Stimulated activated CD8-positive, alpha-beta memory T cell treated with anti-CD3 and anti-CD28 coated beads, Interleukin-4, amount 100 ng/mL, for 1 hour (primary cell): ENCODE measurements around the gene SHH.
"Not testable (repeated sequence)": the region's sequence is repeated elsewhere in the genome, so short reads cannot be mapped to it uniquely, and the experiment has no call there.

Experiments
- DNase-seq, 2 donors: peaks; one replicate each; pipeline ENCODE4 v3.0.0-alpha.2; 2020; ENCODE audit warnings: low read depth in 2 of 2, low spot score in 1 of 2

The SHH gene

DNA sequence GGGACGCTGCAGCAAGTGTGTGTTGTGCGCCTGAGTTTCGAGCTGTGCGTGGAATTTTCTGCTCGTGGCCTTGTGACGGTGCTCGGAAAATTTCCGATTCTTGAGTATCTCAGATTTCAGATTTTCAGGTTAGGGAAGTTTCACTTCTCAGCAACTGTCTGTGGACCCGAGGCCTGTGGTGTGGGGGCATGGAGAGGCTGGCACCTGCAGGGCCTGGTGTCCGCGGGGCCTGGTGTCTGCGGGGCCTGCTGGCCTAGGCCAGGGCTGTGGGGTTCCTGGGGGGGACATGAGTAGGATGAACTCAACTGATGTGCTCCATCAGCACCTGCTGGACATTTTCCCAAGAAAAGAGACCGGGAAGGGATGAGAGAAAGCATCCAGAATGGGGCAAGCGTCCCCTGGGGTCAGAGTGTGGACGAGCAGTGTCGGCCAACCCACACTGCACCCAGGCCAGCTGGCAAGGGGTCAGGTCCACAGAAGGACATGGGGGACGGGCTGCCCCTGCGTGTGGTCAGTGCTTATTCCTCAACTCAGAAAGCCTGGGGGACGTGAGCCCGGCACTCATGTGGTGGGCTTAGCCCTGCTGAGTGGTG lies 31.3 kb upstream of the SHH start:
- no peak for DNase-seq

DNA sequence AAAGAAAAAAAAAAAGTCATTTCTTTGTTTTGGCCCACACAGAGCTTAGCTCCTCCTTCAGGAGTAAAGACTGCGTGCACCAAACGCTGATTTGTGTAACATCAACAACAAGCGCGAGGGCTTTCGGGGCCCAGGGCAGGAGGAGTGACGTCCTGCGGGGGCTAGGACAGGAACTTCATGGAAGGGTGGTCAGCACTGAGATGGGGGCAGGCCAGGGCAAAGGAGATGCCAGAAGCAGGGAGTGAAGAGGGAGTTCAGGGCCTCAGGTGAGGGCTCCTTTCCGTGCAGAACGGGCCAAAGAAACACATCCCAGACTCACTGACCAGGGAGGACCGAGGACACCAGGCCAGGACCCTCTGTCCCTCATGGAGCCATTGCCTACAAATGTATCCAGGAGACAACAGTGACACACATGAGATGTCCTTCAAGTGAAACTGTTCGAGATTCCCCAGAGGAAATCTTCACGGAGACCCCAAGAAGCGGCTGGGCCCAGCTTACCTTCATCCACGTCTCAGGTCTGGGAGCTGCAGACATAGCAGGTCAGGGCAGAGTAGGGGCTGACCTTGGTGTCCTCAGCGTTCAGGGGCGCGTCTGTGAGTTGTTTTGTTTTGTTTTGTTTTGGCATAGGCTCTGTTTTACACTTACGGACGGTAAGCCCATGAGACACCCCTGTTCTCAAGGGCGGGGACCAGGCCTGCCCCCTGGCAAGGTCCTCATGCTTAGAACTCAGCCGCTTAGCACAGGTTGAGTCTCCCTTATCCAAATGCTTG lies 30.4 kb upstream of the SHH start:
- DNase-seq, result no peak

DNA sequence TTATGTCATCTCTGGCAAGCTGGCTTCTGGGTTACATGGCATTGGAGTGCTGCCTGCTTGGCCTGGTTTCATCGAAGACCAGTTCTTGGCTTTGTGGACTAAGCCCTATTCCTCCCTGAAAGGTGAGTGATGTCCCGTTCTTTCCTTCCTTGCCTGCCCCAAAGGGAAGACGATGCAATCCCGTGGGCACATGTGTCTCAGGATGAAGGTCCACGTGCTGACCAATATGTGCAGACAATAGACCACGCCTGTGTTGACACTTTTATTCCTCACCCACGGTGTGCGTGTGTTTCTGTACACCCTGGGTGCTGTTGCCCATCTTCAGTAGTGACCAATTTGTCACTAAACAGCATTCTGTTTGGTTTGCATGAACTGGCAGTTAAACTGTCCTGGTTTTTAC lies 28.6 kb upstream of the SHH start:
- DNase-seq, result no peak

DNA sequence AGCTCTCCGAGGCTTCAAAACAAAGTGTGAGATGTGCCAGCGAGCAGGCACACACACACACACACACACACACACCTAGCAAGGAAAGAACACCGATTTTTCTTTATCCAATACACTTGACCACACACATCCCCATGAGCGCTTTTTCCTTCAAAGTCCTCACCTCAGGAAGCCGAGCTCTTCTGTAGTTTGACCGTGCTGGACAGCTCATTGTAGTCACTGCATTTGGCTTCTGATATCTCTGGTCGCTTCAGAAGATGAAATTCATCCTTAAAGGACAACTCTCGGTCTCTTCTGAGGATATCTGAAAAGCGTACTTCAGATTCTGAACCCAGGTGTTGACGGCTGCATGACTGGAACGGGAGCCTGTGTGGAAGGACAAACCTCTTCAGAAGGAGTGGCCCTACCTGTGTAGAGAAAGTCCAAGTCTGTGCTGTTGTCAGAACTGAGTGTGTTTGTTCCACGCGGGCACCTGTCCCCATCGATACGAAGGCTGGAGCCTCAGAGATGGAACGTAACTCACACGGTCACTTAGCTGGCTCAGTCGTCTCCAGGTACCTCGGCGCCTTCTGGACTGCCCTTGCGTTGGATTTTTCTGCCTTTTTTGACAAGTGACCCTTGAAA lies 28.1 kb upstream of the SHH start:
- no peak for DNase-seq

DNA sequence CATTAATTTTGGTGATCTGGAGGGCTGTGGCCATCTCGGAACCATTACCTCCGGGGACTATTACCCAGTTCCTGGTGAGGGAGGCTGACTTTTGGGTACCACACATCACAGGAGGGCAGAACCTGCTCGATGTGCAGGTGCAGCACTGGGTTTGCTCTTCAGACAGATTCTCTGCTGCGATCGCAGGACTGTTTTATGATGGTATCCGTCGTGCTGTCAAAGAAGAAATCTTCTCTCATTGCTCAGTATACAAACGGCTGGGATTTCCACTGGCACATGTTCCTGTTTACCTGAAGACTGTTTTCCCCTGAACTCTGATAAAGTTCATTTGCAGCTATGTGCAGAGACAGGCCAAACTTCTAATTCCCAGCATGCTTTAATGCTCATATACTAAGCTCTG lies 27.2 kb upstream of the SHH start:
- DNase-seq, result no peak

DNA sequence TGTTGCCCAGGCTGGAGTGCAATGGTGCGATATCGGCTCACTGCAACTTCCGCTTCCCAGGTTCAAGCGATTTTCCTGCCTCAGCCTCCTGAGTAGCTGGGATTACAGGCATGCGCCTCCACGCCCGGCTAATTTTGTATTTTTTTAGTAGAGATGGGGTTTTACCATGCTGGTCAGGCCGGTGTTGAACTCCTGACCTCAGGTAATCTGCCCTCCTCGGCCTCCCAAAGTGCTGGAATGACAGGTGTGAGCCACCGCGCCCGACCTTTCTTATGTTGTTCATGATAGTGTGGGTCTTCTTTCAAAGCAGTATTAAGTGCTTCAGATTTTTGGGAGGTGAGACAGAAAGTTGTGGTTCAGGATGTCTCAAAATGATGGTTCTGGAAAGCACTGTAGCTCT lies 26.0 kb upstream of the SHH start:
- not testable (repeated sequence) for DNase-seq

DNA sequence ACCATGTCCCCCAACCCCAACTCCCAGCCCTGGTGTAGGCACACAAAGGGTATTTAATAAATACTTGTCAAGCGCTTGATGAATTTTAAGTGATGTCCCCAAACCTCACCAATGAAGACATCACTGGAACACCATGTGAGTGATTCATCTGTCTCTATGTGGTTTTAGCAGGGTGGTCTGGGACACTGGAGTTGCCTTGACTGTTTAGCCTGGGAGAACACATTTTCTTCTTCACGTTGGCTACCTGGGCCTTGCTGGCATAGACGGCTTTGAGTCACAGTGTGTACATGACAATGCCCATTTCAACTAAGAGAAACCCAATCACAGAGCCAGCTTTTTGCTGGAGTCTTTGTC lies 24.8 kb upstream of the SHH start:
- no peak for DNase-seq

DNA sequence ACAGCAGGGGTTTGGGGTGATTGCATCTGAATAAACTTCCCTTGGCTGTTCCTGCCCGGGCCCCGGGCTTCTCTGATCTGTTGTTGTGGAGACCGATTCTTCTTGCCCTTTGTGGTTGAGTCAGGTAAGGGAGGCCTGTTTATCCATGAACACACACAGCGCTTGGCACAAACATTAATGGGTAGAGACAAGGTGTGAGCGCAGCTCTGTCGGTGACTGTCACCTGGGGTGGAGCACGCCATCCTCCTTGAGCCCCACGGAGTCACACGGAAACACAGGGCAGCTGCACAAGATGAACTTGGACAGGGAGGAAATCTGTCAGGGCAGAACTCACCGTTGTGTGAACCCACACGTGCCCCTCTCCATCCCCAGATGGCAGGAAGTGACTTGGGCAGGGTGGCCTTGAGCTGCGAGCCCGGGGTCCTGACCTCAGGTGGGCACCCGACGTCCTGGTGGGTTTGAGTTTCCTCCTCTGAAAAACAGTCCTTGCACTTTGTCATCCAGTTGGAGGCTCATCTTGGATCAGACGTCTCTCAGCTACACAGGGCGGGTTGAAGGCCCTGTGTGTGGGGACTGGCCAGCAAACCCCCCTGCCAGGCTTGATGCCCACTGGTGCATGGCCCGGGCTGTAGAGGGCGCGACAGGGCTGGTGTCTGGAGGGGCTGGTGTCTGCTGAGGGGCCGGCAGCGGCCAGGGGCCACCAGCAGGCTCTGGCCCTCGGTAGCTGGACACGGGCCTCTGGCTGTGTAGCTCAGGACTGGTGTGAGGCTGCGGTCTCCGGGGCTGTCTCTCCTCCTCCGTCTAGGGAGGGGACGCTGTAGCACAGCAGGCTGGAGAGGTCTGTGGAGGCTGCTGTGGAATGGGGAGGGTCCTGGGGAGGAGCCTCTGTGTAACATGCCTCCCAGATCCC lies 24.2 kb upstream of the SHH start:
- DNase-seq, result no peak

DNA sequence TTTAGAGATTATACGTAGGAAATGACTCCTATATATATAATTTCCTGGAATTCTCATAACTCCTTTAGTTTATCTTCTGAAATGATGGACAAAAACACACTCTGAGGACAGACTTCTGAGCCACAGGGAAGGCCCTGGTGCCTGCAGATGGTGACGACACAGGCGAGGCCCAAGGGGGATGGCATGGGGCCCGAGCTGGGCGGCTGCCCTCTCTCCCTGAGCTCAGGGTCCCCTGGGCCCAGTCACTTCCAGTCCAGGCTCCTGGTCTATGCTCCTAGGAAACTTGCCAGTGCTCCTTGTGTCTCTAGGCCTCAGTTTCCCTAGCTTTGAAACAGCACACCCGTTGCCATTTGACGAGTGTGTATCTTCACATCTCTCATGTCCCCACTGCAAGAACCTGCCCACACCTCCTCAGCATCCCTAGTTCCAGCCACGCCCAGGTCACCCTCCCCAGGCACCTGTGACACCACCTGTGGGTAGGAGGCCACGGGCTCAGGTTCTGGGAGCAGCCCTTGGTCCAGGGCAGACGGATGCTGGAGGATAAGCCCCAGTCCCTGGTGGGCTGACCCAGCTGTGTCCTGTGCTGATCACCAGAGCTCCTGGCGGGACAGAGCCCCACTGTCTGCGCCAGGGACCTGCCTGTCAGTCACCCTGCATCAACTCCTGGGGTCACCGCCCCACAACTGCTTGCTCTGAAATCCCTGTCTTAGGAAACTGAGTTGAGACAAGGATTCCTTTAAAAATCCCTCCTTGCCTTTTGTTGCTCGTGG lies 23.4 kb upstream of the SHH start:
- no peak for DNase-seq

DNA sequence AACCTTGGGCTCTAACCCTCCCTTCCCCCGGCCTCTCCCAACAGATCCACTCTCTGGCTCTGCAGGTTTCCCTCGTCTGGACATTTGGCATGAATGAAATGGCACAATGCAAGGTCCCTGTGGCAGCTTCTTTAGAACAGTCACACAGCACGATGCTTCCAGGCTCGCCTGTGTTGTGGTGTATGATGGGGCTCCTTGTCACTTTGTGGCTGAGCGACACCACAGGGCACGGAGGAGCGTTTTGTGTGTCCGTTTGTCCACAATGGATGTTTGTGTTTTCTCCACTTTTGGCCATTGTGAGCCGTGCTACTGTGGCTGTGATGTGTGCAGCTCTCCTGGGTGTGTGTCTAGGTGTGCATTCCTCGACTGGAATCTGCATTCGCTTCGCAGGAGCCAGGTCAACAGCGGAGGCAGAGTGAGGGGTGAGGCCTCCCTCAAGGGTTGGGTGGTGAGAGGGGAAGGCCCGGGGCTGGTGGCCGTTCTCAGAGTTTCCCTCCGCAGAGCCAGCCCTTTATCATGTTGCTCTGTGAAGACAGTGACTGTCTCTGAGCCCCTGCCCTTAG lies 22.3 kb upstream of the SHH start:
- no peak for DNase-seq

DNA sequence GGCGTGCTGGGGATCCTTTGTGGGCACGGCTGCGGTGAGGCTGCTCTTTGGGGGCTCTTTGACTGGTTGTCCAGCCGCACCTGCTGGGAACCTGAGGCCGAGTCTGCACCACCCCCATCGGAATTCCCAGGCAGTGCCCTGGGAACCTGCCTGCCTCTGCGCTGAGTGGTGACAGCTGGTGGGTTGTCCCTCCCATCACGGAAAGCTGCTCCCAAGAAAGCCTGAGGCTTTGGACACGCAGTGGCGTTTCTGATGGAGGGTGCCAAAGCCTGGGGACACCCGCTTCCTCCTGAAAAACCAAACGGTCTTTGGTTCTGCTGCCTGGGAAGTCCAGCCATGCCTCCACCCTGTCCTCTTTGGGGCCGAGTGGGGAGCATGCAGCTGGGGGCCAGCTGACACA lies 21.4 kb upstream of the SHH start:
- no peak for DNase-seq

DNA sequence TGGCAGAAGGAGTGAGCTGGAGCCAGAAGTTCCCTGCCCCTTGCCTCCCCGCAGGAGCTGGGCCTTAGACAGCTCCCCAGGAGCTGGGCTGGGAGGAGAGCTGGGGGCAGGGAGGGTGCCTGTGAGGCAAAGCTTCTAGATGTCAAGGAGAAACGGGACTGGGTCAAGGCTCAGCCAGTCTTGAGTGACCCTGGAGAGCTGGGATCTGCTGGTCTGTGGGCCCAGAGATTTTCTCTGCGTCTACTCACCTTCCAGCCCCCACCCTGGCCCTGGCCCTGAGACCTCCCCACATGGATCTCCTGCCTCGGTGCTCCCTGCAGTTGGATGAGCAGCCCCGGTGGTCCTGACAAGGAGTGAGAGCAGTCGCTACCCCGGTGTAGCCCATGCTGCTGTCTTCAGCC lies 20.3 kb upstream of the SHH start:
- no peak for DNase-seq

DNA sequence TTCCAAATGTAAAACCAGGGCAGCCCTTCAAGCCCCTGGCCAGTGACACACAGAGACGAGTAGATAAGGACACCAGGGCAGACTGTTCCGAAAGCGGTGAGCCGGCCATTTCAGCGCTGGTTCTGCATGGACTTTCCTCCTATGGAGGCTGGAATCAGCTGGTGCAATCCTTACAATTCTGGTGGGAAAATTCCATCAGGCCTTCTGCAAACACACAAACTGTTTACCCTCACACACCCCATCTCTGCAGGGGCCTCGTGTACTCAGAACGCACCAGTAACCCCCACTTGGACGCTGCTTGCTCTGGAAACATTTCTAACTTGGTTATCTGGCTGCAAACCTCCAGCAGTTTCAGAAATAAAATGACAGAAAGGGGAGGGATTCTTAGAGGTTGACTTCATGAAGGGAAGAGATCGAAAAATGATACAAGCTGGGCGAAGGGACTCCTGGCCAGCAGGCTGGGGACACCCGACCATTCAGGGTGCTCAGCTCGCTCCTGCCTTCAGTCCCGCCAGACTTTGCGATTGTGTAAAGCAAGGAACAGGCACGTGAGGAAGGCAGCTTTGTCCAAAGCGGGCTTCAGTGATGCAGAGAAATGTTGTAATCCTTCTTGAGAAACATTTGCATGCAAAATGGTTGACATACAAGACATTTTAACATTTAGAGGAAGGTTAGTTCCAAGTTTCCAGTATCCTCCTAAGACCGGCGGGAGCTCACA lies 19.7 kb upstream of the SHH start:
- no peak for DNase-seq

DNA sequence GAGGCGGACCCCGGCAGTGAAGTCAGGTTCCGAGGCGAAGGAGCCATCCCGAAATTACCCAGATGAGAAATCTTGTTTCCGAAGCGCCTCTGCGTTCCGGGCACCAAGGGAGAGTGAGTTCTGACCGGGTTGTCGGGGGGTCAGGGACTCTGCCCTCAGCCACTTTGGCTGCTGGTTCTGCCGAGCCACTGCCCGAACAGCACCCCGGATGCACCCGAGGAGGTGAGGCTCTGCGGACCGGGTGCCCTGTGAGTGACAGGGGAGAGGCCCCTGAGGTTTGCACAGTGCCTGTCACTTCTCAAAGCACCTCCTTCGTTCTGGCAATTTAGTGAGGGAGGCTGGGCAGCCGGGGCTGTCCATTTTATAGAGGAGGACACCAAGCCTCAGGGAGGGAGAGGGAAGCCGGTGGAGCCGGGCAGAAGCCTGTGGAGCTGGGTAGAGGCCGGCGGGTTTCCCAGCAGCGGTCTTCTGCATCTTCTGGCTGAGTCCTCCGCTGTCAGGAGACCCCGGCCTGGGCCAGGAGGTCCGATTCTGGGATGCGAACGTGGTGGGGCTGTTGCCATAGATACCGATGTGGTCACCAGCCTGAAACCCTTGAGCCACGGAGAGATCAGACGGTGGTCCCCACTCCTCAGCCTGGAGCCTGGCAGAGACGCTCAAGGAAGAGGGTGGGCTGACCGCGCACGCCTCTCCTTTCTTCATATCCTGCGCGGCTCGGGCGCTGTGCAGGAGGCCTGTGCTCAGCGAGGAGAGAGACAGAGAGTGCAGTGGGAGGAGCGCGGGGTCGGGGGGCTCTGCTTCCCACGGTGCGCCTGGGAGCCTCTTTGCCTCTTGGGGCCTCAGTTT lies 18.9 kb upstream of the SHH start:
- DNase-seq, result no peak

DNA sequence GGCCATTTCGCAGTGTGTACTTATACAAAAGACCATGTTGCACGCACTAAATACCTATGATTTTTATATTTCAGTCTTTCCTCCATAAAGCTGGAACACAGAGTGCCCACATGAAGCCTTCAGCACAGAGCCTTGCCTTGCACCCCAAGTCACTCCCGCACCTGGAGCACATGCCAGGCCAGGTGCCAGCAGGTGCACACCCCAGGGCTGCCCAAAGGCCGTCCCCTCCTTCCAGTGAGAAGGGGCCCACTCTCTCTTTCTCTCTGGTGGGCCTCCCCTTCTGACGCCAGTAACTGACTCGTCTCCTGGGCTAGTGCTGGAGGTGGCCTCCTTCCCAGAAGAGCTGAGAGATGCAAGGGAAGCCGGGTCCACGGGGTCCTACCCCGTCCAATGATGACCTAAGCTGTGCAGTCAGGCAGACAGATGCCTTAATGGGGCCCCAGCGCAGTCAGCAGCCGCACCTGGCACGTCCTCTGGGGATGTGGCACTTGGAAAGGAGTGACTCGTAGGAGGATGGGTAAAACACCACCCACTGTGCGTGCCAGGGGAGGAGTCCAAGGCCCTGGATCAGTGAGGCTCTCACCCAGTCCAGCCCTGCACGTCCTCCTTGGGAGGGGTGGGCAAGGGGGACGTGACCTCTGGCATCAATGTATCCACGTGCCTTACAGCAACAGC lies 17.7 kb upstream of the SHH start:
- no peak for DNase-seq

DNA sequence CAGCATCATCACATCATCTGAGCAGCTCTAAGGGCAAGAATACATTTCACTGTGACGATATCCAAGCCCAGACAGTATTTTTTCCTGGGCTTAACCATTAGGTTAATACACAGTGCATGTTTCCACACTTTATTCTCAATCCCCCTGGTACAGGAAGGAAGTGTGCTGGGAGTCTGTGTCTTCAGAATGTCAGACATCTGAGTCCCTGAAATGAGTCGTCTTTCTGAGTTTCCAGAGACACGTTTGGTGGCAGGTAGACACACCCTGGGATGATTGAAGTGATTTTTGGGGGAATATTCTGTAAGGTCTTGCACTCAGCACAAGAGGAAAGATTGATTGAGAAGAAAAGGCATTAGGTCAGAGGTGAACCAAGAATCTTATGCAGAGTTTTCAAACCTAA lies 13.1 kb upstream of the SHH start:
- DNase-seq, result no peak

DNA sequence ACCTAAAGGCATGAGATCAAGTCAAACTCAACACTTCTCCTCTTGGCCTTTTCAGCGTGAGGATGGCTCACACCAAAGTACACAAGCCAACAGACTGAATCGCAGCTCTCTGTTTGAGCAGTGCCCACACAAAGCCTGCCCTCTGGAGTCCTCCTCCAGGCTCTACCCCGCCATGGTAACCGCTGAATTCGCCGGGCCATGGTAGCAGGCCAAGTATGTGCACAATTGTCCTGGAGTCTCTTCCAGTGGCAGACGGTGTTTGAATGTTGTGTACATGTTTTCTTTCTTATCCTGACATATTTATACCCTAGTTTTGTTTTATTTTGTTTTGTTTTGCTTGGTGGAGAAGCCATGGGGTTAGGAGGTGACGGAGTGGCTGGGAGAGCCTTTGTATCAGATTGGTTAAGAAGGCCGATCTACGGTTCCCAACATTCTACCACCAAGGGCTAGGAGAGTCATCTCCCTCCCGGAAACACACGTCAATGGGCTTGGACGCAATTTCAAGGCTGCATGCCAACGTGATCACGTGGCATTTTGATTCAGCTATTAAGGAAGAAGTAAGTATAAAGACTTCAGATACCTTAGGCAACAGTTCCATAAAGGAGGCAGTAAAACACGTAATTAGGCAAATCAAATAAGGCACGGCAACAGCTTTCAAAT lies 12.1 kb upstream of the SHH start:
- DNase-seq, result no peak

DNA sequence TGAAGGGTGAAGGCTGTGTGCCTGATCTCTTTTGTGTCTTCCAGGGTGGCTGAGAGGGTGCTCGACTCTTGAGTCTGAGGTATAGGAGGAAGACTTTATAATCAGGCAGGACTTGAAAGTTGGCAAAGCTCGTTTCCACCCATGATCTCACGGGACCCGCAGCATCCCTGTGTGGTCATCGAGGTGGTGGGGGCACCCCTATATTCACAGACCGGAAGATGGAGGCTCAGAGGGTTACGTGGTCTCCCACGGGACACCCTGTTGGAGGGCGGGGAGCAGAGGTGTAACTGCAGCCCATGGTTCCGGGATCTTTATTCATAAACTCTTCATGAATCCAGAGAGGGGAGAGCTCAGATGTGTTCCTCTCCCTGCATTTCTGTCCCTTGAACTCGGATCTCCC lies 9.6 kb upstream of the SHH start:
- DNase-seq, result no peak
